Measurements from ENCODE around the gene TBC1D5.
"Not testable (repeated sequence)": the region's sequence is repeated elsewhere in the genome, so short reads cannot be mapped to it uniquely, and the experiment has no call there.

The TBC1D5 gene

DNA sequence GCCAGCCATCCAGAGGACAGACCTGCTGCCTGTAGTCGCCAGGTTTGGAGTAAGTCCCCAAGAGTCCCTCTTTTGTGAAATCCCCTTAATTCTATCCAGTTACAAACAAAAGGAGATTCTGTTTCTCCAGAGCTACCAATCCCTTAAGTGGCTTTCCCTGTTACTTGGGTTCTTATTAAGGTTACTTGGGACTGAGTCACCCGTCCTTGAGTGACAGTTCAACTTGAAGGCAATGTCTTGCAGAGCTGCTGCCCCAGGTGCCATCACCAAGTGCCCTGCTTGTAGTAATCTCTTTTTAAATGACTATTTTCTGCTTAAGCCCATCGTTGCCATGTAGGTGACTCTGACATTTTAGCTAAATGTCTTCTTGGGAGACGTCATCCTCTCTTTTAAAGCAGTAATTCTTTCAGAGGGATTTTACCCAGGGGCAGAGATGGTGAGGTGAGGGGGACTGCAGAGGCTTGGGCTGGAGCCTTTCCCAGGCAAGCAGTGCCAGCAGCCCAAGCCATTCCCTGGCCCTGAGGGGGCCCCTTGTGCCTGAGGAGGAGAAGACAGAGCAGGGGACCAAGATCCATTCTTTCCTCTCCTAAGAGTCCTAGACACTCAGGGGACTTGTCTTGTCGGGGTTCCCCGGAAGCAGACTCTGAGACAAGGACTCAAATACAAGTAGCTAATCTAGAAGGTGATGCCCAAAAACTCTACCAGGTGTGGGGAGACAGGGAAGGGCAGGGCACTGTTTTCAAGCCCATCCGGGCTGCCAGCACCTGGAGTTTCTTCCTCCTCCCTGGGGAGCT, 604.0 kb downstream of the TBC1D5 start:
- no peak for DNase-seq (ENCODE audit: low read depth, low spot score)

DNA sequence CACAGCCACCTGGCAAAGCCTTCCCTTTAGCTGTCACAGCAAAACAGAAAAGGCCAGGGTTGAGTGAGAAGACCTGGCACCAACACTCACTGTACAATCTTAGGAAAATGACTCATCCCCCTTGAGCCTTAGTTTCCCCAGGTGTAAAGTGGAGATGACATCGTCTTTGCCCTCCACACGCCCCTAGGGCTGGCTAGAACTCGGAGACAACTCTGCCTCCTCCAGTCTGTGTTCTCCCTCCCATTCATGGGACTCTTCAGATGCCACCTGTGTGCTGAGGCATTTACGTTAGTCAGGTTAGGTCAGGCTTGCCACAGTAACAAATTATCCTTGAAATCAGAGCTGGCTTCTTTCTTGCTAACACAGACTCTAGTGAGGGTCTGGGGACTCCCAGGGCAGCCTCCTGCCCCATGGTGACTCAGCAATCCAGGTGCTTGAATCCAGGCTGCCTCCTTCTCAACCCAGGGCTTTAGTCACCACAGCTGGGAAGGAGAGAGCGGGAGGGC, 605.1 kb downstream of the TBC1D5 start:
- no peak for DNase-seq (ENCODE audit: low read depth, low spot score)

DNA sequence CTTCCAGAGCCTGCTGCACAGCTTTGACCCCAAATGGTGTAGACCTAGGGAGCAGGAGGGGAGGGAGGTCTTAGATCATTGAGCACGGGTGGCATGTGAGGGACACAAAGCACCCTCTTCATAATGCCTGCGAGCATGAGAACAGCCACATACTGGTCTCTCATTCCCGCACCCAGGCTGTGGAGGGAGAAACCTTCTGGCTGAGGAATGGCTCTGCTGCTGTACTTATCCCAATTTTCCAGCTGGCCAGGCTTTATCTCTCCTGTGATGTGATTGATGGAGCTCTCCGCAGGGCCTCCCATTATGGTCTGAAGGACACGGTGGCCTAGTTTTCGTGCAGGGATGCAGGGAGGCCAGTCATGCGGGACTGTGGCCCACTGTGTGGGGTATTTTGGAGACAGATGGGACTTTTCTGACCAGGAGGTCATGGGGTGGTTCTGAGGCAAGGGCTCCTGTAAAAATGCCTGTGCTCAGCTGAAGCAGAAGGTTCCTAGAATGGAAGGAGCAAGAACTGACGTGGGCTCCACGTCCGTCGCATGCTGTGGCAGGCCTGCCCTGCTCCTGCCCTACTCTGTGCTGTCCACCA, 606.2 kb downstream of the TBC1D5 start:
- DNase-seq (ENCODE audit: low read depth, low spot score) = no peak

- DNase-seq (ENCODE audit: low read depth, low spot score) = no peak
Observed at GRCh38 chr3:17135696-17136095, 606.7 kb downstream of the TBC1D5 start.

- no peak for DNase-seq (ENCODE audit: low read depth, low spot score)
Observed at GRCh38 chr3:17133632-17134545, 608.5 kb downstream of the TBC1D5 start.

GRCh38 chr3:17132286-17133115, 609.9 kb downstream of the TBC1D5 start:
- no peak for DNase-seq (ENCODE audit: low read depth, low spot score)

GRCh38 chr3:17130956-17131355, 611.5 kb downstream of the TBC1D5 start:
- DNase-seq (ENCODE audit: low read depth, low spot score) = no peak

DNA sequence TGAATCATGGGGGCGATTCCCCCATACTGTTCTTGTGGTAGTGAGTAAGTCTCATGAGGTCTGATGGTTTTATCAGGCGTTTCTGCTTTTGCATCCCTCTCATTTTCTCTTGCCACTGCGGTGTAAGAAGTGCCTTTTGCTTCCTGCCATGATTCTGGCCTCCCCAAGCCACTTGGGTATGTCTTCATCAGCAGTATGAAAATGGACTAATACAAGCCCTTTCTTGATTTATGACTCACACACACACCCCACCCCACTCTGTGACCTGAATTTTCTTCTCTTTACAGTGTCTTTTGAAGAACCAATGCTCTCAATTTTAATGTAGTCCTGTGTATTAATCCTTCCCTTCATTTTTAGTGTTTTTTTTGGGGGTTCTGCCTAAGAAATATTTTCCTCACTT, 612.9 kb downstream of the TBC1D5 start:
- no peak for DNase-seq (ENCODE audit: low read depth, low spot score)

DNA sequence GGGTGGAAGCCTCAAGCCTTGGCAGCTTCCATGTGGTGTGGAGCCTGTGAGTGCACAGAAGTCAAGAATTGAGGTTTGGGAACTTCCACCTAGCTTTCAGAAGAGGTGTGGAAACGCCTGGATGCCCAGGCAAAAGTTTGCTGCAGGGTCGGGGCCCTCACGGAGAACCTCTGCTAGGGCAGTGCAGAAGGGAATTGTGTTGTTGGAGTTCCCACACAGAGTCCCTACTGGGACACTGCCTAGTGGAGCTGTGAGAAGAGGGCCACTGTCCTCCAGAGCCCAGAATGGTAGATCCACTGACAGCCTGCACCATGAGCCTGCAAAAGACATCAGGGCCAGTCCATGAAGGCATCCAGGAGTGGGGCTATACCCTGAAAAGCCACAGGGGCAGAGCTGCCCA, 613.8 kb downstream of the TBC1D5 start:
- DNase-seq (ENCODE audit: low read depth, low spot score) = not testable (repeated sequence)

DNA sequence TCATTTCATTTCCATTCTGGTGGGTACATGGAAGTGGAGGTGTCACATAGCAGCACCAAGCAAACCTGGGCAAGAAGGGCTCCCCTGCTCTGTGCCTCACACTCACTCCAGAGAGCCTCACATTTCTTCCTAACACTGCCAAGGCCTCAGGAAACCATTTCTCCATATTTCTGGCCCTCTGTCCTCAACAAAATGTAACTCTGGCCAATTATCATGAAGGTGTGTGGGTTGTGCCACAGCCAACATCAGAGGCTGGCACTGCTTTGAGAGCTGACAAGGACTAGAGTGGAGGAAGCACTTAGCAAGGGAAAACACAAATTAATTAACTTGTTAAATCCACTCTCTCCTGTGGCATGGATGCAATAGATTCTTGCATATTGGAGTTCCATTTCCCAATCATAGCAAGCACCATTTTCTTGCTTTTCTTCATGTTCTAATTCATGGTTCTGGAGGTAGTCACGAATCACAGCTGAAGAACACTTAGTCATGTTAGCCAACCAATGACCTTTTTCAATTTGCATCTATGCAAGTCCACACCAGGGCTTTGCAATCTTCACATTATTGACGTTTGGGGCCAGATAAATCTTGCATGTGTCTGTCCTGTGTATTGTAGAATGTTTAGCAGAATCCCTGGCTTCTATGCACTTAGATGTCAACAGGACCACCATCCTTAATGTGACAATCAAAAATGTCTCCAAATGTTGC, 616.5 kb downstream of the TBC1D5 start:
- DNase-seq (ENCODE audit: low read depth, low spot score) = no peak

DNA sequence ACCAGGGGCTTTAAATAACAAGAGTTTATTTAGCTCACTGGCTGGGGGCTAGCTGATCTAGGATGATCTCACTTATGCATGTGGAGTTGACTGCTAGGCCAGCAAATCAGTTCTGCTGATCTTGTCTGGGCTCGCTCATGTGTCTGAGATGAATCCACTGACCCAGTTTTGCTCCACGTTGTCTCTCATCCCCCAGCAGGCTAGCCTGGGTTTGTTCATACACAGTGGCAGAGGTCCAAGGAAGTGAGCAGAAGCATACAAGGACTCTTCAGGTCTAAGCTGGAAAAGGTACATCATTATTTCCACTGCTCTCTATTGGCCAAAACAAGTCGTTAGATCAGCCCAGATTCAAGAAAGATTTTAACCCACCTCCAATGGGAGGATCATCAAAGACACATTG, 619.7 kb downstream of the TBC1D5 start:
- DNase-seq (ENCODE audit: low read depth, low spot score) = no peak

- no peak for DNase-seq (ENCODE audit: low read depth, low spot score)
Observed at GRCh38 chr3:17121336-17121735, 621.1 kb downstream of the TBC1D5 start.

- DNase-seq (ENCODE audit: low read depth, low spot score) = no peak
Observed at GRCh38 chr3:17120115-17120514, 622.3 kb downstream of the TBC1D5 start.

DNA sequence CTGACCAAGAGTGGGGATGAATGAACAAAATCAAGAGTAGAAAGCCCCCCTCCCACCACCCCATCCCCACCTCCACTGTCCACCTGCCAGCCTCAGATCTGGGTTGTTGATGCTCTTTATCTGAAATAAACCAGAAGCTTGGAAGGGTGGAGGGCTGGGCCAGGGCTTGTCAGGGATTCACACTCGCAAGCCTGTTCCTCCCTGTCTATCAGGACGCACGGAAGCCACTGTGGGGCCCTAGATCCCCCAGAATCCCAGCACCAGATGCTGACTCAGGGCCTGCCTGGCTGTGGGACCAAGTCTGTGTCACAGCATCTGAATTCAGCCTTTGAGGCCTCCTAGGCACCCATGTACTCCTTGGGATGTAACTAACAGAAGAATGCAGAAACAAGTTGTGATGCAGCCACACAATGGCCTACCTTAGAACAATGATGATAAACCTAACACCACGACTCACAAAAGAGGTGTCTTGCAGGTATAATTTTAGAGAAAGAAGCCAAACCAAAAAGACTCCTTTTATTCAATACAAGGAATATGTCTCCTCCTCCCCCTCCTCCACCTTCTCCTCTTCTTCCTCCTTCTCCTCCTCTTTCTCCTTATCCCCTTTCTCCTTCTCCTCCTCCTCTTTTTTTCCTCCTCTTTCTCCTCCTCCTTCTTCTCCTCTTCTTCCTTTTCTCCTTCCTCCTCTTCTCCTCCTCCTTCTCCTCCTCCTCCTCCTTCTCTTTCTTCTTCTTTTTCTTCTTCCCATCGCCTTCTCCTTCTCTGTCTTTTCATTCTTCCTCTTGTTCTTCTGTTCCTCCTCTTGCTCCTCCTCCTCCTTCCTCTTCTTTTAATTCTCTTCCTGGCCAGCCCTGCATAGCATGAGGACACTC, 623.0 kb downstream of the TBC1D5 start:
- no peak for DNase-seq (ENCODE audit: low read depth, low spot score)

- no peak for DNase-seq (ENCODE audit: low read depth, low spot score)
Observed at GRCh38 chr3:17118771-17119170, 623.7 kb downstream of the TBC1D5 start.

- DNase-seq (ENCODE audit: low read depth, low spot score) = peak; percentile 24
Observed at GRCh38 chr3:17116007-17116600, 626.3 kb downstream of the TBC1D5 start.

DNA sequence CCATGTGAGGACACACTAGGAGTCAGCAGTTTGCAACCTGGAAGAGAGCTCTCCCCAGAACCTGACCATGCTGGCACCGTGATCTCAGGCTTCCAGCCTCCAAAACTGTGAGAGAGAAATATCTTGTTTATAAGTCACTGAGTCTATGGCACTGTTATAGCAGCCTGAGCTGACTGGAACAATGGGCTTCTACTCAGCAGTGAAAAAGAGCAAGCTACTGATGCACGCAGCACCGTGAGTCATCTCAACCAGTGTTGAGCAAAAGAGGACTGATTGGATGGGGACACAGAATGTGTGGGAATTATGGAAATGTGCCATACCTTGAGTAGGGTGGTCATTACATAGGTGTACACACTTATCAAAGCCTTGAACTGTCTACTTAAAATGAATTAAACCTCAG, 627.2 kb downstream of the TBC1D5 start:
- DNase-seq (ENCODE audit: low read depth, low spot score) = no peak

- no peak for DNase-seq (ENCODE audit: low read depth, low spot score)
Observed at GRCh38 chr3:17111586-17111985, 630.8 kb downstream of the TBC1D5 start.

- DNase-seq (ENCODE audit: low read depth, low spot score) = no peak
Observed at GRCh38 chr3:17110660-17111396, 631.6 kb downstream of the TBC1D5 start.

Data from ELF-1 (cell line).